Stomach (tissue), 4 donors: ENCODE measurements around the gene CHN2.

Experiments
- POLR2A ChIP-seq, 4 donors: fragments of 450-650 bp; IDR thresholded peaks; one replicate each; pipeline ENCODE4 v1.6.1; 2016; ENCODE audit warnings: antibody characterized with exemption in 4 of 4, control low read depth in 2 of 4, mild to moderate bottlenecking in 1 of 4, moderate library complexity in 1 of 4
- POLR2AphosphoS5 ChIP-seq, 3 donors: sonication (generic); formaldehyde crosslinking; IDR thresholded peaks; one replicate each; pipeline ENCODE4 v1.6.1; 2016; ENCODE audit warnings: antibody characterized with exemption in 3 of 3
- TF ChIP-seq, protein P1 (sequence below), 7 experiments: fragments of 450-650 bp in 4 of 7; fragments of 200-600 bp in 3 of 7; sonication (generic) in 3 of 7; IDR thresholded peaks; one replicate each; pipeline ENCODE4 v1.5.1; 2016 to 2019; ENCODE audit warnings: antibody characterized with exemption in 7 of 7, control low read depth in 2 of 7, mild to moderate bottlenecking in 1 of 7

DNA sequence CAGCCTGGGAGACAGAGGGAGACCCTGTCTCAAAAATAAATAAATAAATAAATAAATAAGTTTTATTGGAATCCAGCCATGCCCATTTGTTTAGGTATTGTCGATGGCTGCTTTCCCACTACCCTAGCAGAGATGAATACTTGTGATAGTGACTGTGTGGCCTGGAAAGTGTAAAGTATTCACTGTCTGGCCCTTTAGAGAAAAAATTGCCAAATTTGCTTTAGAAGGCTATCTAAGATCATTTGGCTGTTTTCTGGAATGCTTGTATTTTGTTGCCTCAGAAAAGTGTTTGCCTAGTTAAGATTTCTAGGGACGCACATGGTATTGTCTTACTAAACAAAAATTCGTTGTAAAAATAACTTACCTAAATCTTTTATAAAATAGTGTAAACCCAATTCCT is 35.4 kb downstream of the CHN2 start:
- TF ChIP-seq POLR2A (IDR thresholded peaks at IDR 0.05) (no peak), POLR2AphosphoS5 (IDR thresholded peaks at IDR 0.05) (no peak)
- TF ChIP-seq, protein P1, sequence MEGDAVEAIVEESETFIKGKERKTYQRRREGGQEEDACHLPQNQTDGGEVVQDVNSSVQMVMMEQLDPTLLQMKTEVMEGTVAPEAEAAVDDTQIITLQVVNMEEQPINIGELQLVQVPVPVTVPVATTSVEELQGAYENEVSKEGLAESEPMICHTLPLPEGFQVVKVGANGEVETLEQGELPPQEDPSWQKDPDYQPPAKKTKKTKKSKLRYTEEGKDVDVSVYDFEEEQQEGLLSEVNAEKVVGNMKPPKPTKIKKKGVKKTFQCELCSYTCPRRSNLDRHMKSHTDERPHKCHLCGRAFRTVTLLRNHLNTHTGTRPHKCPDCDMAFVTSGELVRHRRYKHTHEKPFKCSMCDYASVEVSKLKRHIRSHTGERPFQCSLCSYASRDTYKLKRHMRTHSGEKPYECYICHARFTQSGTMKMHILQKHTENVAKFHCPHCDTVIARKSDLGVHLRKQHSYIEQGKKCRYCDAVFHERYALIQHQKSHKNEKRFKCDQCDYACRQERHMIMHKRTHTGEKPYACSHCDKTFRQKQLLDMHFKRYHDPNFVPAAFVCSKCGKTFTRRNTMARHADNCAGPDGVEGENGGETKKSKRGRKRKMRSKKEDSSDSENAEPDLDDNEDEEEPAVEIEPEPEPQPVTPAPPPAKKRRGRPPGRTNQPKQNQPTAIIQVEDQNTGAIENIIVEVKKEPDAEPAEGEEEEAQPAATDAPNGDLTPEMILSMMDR (IDR thresholded peaks at IDR 0.05): no peak
